GM12878 (cell line): Measurements from ENCODE around the gene LCAT. TPM values are rescaled to one million over a fixed set of nuclear protein-coding genes. Genes with fewer than 3 reads are reported as not detected.
A peak's percentile ranks its signal among the peaks of the same experiment; 100 is the strongest.

Experiments
- ASH2L ChIP-seq: fragments of 300-600, 200-600 bp; sonication (generic); IDR thresholded peaks from 2 replicates; pipeline ENCODE4 v1.6.1; 2017; ENCODE audit warnings: low read depth, mild to moderate bottlenecking, borderline replicate concordance
- BACH1 ChIP-seq: fragments of 450-650 bp; IDR thresholded peaks from 2 replicates; pipeline ENCODE4 v1.6.1; 2017; ENCODE audit warnings: mild to moderate bottlenecking, borderline replicate concordance
- CHD2 ChIP-seq: IDR thresholded peaks from 2 replicates; pipeline ENCODE4 v1.6.1; 2011; ENCODE audit warnings: low read depth, low read length, improper control_type of control experiment, borderline replicate concordance
- CHD4 ChIP-seq: fragments of 200-600 bp; sonication (generic); IDR thresholded peaks from 2 replicates; pipeline ENCODE4 v1.6.1; 2016; ENCODE audit warnings: mild to moderate bottlenecking
- ESRRA ChIP-seq: IDR thresholded peaks from 2 replicates; pipeline ENCODE4 v1.6.1; 2012; ENCODE audit warnings: mild to moderate bottlenecking, low read length, improper control_type of control experiment
- EZH2 ChIP-seq: IDR thresholded peaks from 2 replicates; pipeline ENCODE4 v1.6.1; 2012; ENCODE audit warnings: low read depth, mild to moderate bottlenecking, control low read depth, inconsistent platforms, low read length, borderline replicate concordance; ENCODE audit not compliant: control insufficient read depth
- GATAD2B ChIP-seq: fragments of 450-650 bp; conservative IDR thresholded peaks from 2 replicates; pipeline ENCODE4 v1.6.1; 2017; ENCODE audit warnings: low read depth, mild to moderate bottlenecking, moderate library complexity
- IKZF2 ChIP-seq, 2 experiments: fragments of 450-650 bp; IDR thresholded peaks; 2 replicates each; pipeline ENCODE4 v1.6.1; 2017; ENCODE audit warnings: mild to moderate bottlenecking in 2 of 2, moderate library complexity in 2 of 2
- JUNB ChIP-seq: IDR thresholded peaks from 2 replicates; pipeline ENCODE4 v1.6.1; 2016; ENCODE audit warnings: antibody characterized with exemption, mild to moderate bottlenecking
- MTA2 ChIP-seq: fragments of 450-650 bp; IDR thresholded peaks from 2 replicates; pipeline ENCODE4 v1.6.1; 2016; ENCODE audit warnings: low read depth, mild to moderate bottlenecking, moderate library complexity
- MXI1 ChIP-seq: fragments of 150-350 bp; IDR thresholded peaks from 2 replicates; pipeline ENCODE4 v1.6.1; 2011; ENCODE audit warnings: low read depth, mild to moderate bottlenecking, inconsistent platforms, low read length, improper control_type of control experiment
- NFXL1 ChIP-seq: fragments of 450-650 bp; IDR thresholded peaks from 2 replicates; pipeline ENCODE4 v1.6.1; 2017; ENCODE audit warnings: antibody characterized with exemption, mild to moderate bottlenecking, borderline replicate concordance
- NR2C1 ChIP-seq: fragments of 450-650 bp; IDR thresholded peaks from 2 replicates; pipeline ENCODE4 v1.6.1; 2017; ENCODE audit warnings: antibody characterized with exemption, mild to moderate bottlenecking, moderate library complexity
- RB1 ChIP-seq: fragments of 450-650 bp; formaldehyde crosslinking; IDR thresholded peaks from 2 replicates; pipeline ENCODE4 v1.6.1; 2017; ENCODE audit warnings: mild to moderate bottlenecking, borderline replicate concordance
- RUNX3 ChIP-seq: IDR thresholded peaks from 2 replicates; pipeline ENCODE4 v1.6.1; 2012; ENCODE audit warnings: low read length, inconsistent platforms
- SMAD1 ChIP-seq: fragments of 450-650 bp; IDR thresholded peaks from 2 replicates; pipeline ENCODE4 v1.6.1; 2018; ENCODE audit warnings: mild to moderate bottlenecking, low read depth; ENCODE audit not compliant: partially characterized antibody
- SP1 ChIP-seq: IDR thresholded peaks from one replicate; pipeline ENCODE4 v1.6.1; 2011; ENCODE audit warnings: low read depth, low read length
- SRF ChIP-seq, 2 experiments: IDR thresholded peaks; 2 replicates each; pipeline ENCODE4 v1.6.1; 2011; ENCODE audit warnings: low read depth in 2 of 2, low read length in 2 of 2, mild to moderate bottlenecking in 1 of 2, moderate library complexity in 1 of 2
- TBL1XR1 ChIP-seq: IDR thresholded peaks from 2 replicates; pipeline ENCODE4 v1.6.1; 2012; ENCODE audit warnings: low read depth, low read length, improper control_type of control experiment
- TCF12 ChIP-seq: IDR thresholded peaks from 2 replicates; pipeline ENCODE4 v1.6.1; 2011; ENCODE audit warnings: low read depth, mild to moderate bottlenecking, low read length
- ZNF24 ChIP-seq: fragments of 450-650 bp; IDR thresholded peaks from 2 replicates; pipeline ENCODE4 v1.6.1; 2017; ENCODE audit warnings: antibody characterized with exemption, mild to moderate bottlenecking
- ZNF384 ChIP-seq: IDR thresholded peaks from 2 replicates; pipeline ENCODE4 v1.6.1; 2012; ENCODE audit warnings: low read depth, mild to moderate bottlenecking, low read length, improper control_type of control experiment, borderline replicate concordance
- ZSCAN29 ChIP-seq: fragments of 450-650 bp; IDR thresholded peaks from 2 replicates; pipeline ENCODE4 v1.6.1; 2017; ENCODE audit warnings: mild to moderate bottlenecking, moderate library complexity
- ZZZ3 ChIP-seq: IDR thresholded peaks from 2 replicates; pipeline ENCODE4 v1.6.1; 2011; ENCODE audit warnings: low read depth; ENCODE audit not compliant: control insufficient read depth, insufficient read length
- polyA plus RNA-seq, 11 experiments: library from polyadenylated mRNA; depleted of rRNA in 4 of 11; unstranded in 6 of 11; stranded (reverse) in 5 of 11; fragments of >200 nt; fragmentation: Nextera tagmentation in 4 of 11; fragmentation: Illumina TruSeq in 1 of 11; extraction: Ambion mirVana in 4 of 11; extraction: Trizol in 1 of 11; gene quantifications; 1 replicate in 1 of 11; 2 replicates in 10 of 11; pipeline versions ENCODE4 v1.2.1 to v1.2.3, GENCODE V29; 2011 to 2016; ENCODE audit warnings: inconsistent platforms in 2 of 11, missing spikeins in 2 of 11, low read depth in 1 of 11
- total RNA-seq, 4 experiments: library from RNA; depleted of rRNA in 3 of 4; stranded (reverse); fragments of >200 nt in 3 of 4; fragmentation: Illumina TruSeq in 1 of 4; extraction: Trizol in 1 of 4; gene quantifications; 2 replicates each; pipeline versions ENCODE4 v1.2.1 to v1.2.3, GENCODE V29; 2013 to 2021
- TF ChIP-seq, protein P1 (sequence below): IDR thresholded peaks from 2 replicates; pipeline ENCODE4 v1.6.1; 2012; ENCODE audit warnings: mild to moderate bottlenecking, low read depth, low read length
- TF ChIP-seq, protein P2 (sequence below): fragments of 450-650 bp; IDR thresholded peaks from 2 replicates; pipeline ENCODE4 v1.6.1; 2016; ENCODE audit warnings: mild to moderate bottlenecking, moderate library complexity, borderline replicate concordance

LCAT gene
- total and polyA plus RNA-seq, 10 of the 15 experiments (the other 5 are each of a cell fraction or from before 2014, with no cell fraction given) = 0.61 to 11.7 (median 3.3) TPM

DNA sequence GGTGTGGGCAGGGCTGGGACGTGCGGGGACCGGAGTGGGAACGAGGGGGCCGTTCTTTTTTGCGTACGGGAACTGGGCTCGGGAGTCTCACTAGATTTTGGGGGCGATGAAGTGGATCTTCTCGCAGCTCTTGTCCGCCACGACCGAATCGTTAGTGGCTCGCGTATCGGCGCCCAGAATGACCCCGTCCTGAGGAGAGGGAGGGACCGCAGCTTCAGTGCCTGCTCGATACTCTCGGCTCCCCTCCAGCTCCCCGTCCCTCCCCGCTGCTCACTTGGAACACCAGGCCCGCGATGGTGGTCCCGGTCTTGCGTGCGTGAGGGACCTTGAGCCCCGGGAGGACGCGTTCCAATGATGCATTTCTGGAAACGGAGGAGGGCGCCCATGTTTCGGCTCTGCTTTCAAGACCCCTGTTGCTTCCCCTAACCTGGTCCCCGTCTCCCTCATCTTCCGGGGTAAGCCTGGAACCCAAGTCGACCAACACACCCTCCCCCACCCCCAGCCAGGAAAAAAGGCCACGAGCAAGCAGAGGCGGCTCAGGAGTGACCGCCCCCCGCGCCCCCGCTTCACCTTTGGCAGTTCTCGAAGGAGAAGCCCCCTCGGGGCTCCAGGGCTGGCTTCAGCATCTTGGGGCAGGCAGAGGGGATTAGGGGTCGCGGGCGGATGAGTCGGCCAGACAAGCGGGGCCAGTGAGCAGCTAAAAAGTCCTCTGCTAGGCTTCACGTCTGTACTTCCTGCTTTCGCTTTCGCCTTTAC, 7.6 kb downstream of the LCAT start, which contains the start of gene PSMB10 (continued):
- TF ChIP-seq, protein P1, sequence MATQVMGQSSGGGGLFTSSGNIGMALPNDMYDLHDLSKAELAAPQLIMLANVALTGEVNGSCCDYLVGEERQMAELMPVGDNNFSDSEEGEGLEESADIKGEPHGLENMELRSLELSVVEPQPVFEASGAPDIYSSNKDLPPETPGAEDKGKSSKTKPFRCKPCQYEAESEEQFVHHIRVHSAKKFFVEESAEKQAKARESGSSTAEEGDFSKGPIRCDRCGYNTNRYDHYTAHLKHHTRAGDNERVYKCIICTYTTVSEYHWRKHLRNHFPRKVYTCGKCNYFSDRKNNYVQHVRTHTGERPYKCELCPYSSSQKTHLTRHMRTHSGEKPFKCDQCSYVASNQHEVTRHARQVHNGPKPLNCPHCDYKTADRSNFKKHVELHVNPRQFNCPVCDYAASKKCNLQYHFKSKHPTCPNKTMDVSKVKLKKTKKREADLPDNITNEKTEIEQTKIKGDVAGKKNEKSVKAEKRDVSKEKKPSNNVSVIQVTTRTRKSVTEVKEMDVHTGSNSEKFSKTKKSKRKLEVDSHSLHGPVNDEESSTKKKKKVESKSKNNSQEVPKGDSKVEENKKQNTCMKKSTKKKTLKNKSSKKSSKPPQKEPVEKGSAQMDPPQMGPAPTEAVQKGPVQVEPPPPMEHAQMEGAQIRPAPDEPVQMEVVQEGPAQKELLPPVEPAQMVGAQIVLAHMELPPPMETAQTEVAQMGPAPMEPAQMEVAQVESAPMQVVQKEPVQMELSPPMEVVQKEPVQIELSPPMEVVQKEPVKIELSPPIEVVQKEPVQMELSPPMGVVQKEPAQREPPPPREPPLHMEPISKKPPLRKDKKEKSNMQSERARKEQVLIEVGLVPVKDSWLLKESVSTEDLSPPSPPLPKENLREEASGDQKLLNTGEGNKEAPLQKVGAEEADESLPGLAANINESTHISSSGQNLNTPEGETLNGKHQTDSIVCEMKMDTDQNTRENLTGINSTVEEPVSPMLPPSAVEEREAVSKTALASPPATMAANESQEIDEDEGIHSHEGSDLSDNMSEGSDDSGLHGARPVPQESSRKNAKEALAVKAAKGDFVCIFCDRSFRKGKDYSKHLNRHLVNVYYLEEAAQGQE = no peak
- no peak for TF ChIP-seq ZNF384
- TF ChIP-seq, protein P2, sequence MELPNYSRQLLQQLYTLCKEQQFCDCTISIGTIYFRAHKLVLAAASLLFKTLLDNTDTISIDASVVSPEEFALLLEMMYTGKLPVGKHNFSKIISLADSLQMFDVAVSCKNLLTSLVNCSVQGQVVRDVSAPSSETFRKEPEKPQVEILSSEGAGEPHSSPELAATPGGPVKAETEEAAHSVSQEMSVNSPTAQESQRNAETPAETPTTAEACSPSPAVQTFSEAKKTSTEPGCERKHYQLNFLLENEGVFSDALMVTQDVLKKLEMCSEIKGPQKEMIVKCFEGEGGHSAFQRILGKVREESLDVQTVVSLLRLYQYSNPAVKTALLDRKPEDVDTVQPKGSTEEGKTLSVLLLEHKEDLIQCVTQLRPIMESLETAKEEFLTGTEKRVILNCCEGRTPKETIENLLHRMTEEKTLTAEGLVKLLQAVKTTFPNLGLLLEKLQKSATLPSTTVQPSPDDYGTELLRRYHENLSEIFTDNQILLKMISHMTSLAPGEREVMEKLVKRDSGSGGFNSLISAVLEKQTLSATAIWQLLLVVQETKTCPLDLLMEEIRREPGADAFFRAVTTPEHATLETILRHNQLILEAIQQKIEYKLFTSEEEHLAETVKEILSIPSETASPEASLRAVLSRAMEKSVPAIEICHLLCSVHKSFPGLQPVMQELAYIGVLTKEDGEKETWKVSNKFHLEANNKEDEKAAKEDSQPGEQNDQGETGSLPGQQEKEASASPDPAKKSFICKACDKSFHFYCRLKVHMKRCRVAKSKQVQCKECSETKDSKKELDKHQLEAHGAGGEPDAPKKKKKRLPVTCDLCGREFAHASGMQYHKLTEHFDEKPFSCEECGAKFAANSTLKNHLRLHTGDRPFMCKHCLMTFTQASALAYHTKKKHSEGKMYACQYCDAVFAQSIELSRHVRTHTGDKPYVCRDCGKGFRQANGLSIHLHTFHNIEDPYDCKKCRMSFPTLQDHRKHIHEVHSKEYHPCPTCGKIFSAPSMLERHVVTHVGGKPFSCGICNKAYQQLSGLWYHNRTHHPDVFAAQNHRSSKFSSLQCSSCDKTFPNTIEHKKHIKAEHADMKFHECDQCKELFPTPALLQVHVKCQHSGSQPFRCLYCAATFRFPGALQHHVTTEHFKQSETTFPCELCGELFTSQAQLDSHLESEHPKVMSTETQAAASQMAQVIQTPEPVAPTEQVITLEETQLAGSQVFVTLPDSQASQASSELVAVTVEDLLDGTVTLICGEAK = no peak
- TF ChIP-seq JUNB = no peak
- TF ChIP-seq TBL1XR1 = no peak
- TF ChIP-seq NFXL1 = no peak
- TF ChIP-seq SP1 = no peak
- TF ChIP-seq ZZZ3 = no peak
- TF ChIP-seq BACH1 = no peak; the same call in 1 of the 2 replicates
- no peak for TF ChIP-seq NR2C1
- no peak for TF ChIP-seq MTA2
- TF ChIP-seq SMAD1 = no peak
- TF ChIP-seq ASH2L = 0 out of 2 replicates have a peak, but pooled peaks have one; percentile 24
- no peak for TF ChIP-seq ZSCAN29
- TF ChIP-seq ESRRA = no peak
- no peak for TF ChIP-seq SRF (IDR thresholded peaks at IDR 0.05; ENCODE audit: low read depth in 2 of 2, low read length in 2 of 2)
- TF ChIP-seq RUNX3 = no peak
- no peak for TF ChIP-seq CHD4
- TF ChIP-seq TCF12 = no peak
- TF ChIP-seq CHD2 = peak; percentile 63
- no peak for TF ChIP-seq IKZF2 (IDR thresholded peaks at IDR 0.05)
- TF ChIP-seq MXI1 = no peak
- no peak for TF ChIP-seq EZH2
- TF ChIP-seq GATAD2B = 0 out of 2 replicates have a peak, but pooled peaks have one; percentile 13
- TF ChIP-seq RB1 = no peak
- TF ChIP-seq ZNF24 = no peak
